ENCODE measurements around the gene TRABD2B. TPM values are rescaled to one million over a fixed set of nuclear protein-coding genes. Genes with fewer than 3 reads are reported as not detected.

TRABD2B gene
- polyA plus RNA-seq, 1 of the 3 experiments (the other 2 are of a cell fraction) = 0.03 TPM

DNA sequence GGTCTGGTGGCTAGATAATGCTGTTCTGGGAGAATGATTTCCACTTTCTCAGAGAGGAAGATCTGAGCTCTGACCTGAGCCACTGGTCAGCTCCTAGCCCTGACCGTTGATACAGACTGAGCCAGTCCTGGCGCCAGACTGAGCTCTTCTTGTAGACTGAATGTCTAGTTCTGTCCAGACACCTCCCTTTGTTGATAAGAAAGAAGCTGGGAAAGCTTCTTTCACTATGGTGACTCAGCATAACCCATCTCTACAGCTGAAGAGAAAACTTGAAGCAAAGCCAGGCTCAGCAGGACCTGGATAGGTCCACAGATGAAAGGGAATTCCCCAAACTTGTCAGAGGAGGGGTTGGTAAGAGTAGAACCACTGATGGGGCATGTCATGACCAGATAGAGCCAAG lies 9.9 kb upstream of the TRABD2B start:
- no peak for DNase-seq
- Histone ChIP-seq H3K9me2 (no peaks in the 10 kb centered on the region), H3K79me2 (ENCODE audit: insufficient read depth) (no peaks in the 10 kb centered on the region), H3K4me1 (ENCODE audit: control insufficient read depth in 1 of 2, insufficient read depth in 2 of 2, low read depth in 1 of 2, low read length in 1 of 2) (no peaks in the 10 kb centered on the region), H3F3A (replicated peaks; ENCODE audit: insufficient read depth) (no peaks in the 10 kb centered on the region), H3K27ac (ENCODE audit: low read depth in 2 of 2, low read length in 1 of 2) (no peak overlapping the region), H3K4me2 (no peak overlapping the region), H3K27me3 (ENCODE audit: insufficient read depth) (no peaks in the 10 kb centered on the region), H3K9me3 (no peaks in the 10 kb centered on the region), H3K36me3 (replicated peaks in 1 of 2; ENCODE audit: control insufficient read depth in 1 of 2, insufficient read depth in 2 of 2, low read length in 1 of 2) (no peaks in the 10 kb centered on the region), H3K9ac (no peak overlapping the region), H3K4me3 (ENCODE audit: low read depth in 2 of 2, low read length in 1 of 2) (no peak overlapping the region), H4K20me1 (ENCODE audit: insufficient read depth) (no peaks in the 10 kb centered on the region), H2AFZ (ENCODE audit: low read depth) (no peak overlapping the region)
- ChIA-PET POLR2A (no interaction called here), CTCF (interaction anchor here (1.5 to 4.6 kb wide), 3 partner anchors 9 to 54 kb away, joined by 3 to 21 read pairs (median 7); partner anchors contain the start of gene TRABD2B)
- no peak for TF ChIP-seq TEAD4 (IDR thresholded peaks at IDR 0.05; ENCODE audit: borderline replicate concordance, insufficient read depth)
- no peak for TF ChIP-seq TAF1 (IDR thresholded peaks at IDR 0.05; ENCODE audit: borderline replicate concordance, low read depth, low read length)
- TF ChIP-seq NRF1 (IDR thresholded peaks at IDR 0.05; ENCODE audit: low read depth, low read length) = no peak
- TF ChIP-seq FOSL2 (IDR thresholded peaks at IDR 0.05; ENCODE audit: borderline replicate concordance, low read depth) = no peak
- TF ChIP-seq, protein P1, sequence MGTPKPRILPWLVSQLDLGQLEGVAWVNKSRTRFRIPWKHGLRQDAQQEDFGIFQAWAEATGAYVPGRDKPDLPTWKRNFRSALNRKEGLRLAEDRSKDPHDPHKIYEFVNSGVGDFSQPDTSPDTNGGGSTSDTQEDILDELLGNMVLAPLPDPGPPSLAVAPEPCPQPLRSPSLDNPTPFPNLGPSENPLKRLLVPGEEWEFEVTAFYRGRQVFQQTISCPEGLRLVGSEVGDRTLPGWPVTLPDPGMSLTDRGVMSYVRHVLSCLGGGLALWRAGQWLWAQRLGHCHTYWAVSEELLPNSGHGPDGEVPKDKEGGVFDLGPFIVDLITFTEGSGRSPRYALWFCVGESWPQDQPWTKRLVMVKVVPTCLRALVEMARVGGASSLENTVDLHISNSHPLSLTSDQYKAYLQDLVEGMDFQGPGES (IDR thresholded peaks at IDR 0.05; ENCODE audit: low read depth, low read length) = no peak
- TF ChIP-seq, protein P2, sequence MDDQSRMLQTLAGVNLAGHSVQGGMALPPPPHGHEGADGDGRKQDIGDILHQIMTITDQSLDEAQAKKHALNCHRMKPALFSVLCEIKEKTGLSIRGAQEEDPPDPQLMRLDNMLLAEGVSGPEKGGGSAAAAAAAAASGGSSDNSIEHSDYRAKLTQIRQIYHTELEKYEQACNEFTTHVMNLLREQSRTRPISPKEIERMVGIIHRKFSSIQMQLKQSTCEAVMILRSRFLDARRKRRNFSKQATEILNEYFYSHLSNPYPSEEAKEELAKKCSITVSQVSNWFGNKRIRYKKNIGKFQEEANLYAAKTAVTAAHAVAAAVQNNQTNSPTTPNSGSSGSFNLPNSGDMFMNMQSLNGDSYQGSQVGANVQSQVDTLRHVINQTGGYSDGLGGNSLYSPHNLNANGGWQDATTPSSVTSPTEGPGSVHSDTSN (IDR thresholded peaks at IDR 0.05) = no peak
- TF ChIP-seq, protein P3, sequence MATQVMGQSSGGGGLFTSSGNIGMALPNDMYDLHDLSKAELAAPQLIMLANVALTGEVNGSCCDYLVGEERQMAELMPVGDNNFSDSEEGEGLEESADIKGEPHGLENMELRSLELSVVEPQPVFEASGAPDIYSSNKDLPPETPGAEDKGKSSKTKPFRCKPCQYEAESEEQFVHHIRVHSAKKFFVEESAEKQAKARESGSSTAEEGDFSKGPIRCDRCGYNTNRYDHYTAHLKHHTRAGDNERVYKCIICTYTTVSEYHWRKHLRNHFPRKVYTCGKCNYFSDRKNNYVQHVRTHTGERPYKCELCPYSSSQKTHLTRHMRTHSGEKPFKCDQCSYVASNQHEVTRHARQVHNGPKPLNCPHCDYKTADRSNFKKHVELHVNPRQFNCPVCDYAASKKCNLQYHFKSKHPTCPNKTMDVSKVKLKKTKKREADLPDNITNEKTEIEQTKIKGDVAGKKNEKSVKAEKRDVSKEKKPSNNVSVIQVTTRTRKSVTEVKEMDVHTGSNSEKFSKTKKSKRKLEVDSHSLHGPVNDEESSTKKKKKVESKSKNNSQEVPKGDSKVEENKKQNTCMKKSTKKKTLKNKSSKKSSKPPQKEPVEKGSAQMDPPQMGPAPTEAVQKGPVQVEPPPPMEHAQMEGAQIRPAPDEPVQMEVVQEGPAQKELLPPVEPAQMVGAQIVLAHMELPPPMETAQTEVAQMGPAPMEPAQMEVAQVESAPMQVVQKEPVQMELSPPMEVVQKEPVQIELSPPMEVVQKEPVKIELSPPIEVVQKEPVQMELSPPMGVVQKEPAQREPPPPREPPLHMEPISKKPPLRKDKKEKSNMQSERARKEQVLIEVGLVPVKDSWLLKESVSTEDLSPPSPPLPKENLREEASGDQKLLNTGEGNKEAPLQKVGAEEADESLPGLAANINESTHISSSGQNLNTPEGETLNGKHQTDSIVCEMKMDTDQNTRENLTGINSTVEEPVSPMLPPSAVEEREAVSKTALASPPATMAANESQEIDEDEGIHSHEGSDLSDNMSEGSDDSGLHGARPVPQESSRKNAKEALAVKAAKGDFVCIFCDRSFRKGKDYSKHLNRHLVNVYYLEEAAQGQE (IDR thresholded peaks at IDR 0.05; ENCODE audit: low read depth, low read length) = no peak
- TF ChIP-seq, protein P4, sequence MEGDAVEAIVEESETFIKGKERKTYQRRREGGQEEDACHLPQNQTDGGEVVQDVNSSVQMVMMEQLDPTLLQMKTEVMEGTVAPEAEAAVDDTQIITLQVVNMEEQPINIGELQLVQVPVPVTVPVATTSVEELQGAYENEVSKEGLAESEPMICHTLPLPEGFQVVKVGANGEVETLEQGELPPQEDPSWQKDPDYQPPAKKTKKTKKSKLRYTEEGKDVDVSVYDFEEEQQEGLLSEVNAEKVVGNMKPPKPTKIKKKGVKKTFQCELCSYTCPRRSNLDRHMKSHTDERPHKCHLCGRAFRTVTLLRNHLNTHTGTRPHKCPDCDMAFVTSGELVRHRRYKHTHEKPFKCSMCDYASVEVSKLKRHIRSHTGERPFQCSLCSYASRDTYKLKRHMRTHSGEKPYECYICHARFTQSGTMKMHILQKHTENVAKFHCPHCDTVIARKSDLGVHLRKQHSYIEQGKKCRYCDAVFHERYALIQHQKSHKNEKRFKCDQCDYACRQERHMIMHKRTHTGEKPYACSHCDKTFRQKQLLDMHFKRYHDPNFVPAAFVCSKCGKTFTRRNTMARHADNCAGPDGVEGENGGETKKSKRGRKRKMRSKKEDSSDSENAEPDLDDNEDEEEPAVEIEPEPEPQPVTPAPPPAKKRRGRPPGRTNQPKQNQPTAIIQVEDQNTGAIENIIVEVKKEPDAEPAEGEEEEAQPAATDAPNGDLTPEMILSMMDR (IDR thresholded peaks at IDR 0.05) = no peak
- TF ChIP-seq RAD21 (IDR thresholded peaks at IDR 0.05; ENCODE audit: low read length) = no peak
- no peak for TF ChIP-seq JUND (IDR thresholded peaks at IDR 0.05)
- TF ChIP-seq, protein P5, sequence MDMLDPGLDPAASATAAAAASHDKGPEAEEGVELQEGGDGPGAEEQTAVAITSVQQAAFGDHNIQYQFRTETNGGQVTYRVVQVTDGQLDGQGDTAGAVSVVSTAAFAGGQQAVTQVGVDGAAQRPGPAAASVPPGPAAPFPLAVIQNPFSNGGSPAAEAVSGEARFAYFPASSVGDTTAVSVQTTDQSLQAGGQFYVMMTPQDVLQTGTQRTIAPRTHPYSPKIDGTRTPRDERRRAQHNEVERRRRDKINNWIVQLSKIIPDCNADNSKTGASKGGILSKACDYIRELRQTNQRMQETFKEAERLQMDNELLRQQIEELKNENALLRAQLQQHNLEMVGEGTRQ (IDR thresholded peaks at IDR 0.05; ENCODE audit: borderline replicate concordance, low read depth, low read length) = no peak
- 43% methylated on average over 2 of the region's 2 CpGs for WGBS (ENCODE audit: low lambda C conversion rate)

All from SK-N-SH (cell line).